ENCODE results near the gene SULT1A1. TPM values are rescaled to one million over a fixed set of nuclear protein-coding genes. Genes with fewer than 3 reads are reported as not detected.

Gene SULT1A1
- total RNA-seq, 1 donor: 0.27 TPM

DNA sequence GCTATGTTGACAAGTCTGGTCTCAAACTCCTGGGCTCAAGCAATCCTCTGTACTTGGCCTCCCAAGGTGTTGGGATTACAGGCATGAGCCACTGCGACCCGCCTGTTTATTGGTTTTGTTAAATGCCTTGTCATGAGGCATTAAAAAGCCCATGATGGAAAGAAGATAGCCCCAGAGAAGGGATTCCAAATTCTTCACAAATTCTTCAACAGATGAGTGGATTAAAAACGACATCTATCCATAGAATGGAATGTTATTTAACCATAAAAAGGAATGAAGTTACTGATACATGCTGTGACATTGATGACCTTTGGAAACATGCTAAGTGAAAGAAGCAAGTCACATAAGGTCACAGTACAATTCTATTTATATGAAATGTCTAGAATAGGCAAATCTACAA, 51.4 kb downstream of the SULT1A1 start:
- no peak overlapping the region for H3K4me3 ChIP-seq (ENCODE audit: low read depth, low read length)
- DNase-seq (ENCODE audit: low read depth): no peak
- TF ChIP-seq, protein P1, sequence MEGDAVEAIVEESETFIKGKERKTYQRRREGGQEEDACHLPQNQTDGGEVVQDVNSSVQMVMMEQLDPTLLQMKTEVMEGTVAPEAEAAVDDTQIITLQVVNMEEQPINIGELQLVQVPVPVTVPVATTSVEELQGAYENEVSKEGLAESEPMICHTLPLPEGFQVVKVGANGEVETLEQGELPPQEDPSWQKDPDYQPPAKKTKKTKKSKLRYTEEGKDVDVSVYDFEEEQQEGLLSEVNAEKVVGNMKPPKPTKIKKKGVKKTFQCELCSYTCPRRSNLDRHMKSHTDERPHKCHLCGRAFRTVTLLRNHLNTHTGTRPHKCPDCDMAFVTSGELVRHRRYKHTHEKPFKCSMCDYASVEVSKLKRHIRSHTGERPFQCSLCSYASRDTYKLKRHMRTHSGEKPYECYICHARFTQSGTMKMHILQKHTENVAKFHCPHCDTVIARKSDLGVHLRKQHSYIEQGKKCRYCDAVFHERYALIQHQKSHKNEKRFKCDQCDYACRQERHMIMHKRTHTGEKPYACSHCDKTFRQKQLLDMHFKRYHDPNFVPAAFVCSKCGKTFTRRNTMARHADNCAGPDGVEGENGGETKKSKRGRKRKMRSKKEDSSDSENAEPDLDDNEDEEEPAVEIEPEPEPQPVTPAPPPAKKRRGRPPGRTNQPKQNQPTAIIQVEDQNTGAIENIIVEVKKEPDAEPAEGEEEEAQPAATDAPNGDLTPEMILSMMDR (IDR thresholded peaks at IDR 0.05; ENCODE audit: insufficient read depth, low read length): no peak

DNA sequence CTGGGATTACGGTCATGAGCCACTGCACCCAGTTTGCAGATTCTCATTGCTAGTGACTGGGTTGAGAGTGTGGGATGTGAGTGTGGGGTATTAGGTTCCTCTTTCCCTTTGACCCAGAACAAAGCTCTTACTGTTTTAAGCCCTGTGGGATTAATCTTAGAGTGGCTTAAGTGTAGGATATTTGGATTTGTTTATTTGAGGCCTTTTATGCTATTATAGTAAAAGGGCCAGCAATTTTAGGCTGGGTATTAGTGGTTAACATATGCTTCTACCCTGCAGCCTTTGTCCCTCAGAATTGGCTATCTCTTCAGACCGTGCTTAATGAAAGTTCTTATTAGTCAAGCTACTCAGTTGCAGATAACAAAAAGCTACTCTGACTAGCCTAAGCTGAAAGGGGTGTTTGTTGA, 52.9 kb downstream of the SULT1A1 start:
- TF ChIP-seq, protein P1 (IDR thresholded peaks at IDR 0.05; ENCODE audit: insufficient read depth, low read length): no peak

DNA sequence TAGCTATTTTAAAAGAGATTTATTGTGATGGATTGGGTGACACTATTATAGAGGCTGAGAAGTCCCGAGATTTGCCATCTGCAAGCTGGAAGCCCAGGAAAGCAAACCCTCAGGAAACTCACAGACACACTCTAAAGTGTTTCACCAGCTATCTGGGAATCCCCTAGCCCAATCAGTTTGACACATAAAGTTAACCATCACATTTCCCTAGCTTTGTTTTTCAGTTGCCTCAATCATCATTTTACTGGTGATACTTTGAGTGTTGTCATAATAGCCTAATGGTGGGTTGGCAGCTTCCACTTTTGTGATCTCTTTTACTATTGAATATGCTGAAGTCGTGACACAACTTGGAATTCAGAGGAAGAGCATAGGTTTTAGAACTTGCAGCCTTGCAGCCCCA, 54.3 kb downstream of the SULT1A1 start:
- no peak overlapping the region for H3K4me3 ChIP-seq (ENCODE audit: low read depth, low read length)
- no peak for DNase-seq (ENCODE audit: low read depth)
- TF ChIP-seq, protein P1 (IDR thresholded peaks at IDR 0.05; ENCODE audit: insufficient read depth, low read length): no peak

More for the DNA sequence above, 52.9 kb downstream of the SULT1A1 start:
- no peak for DNase-seq (ENCODE audit: low read depth)
- H3K4me3 ChIP-seq (ENCODE audit: low read depth, low read length): no peak overlapping the region

Other genes with a start within 250 kb of the SULT1A1 start
- 26.7 TPM in 1 of 2 replicates, not detected in the other for gene NPIPB6, start 246.5 kb downstream of the SULT1A1 start, total RNA-seq (ENCODE audit: low replicate concordance)
- gene EIF3CL, start 206.2 kb downstream of the SULT1A1 start, total RNA-seq (ENCODE audit: low replicate concordance): 85.4 and 86.9 TPM in 2 replicates
- gene NPIPB7, start 137.7 kb downstream of the SULT1A1 start, total RNA-seq (ENCODE audit: low replicate concordance): not detected in 2 replicates
- gene CLN3, start 118.0 kb downstream of the SULT1A1 start, total RNA-seq (ENCODE audit: low replicate concordance): 13.6 and 18.4 TPM in 2 replicates
- not detected in 2 replicates for gene APOBR, start 115.4 kb downstream of the SULT1A1 start, total RNA-seq (ENCODE audit: low replicate concordance)
- gene IL27, start 103.2 kb downstream of the SULT1A1 start, total RNA-seq (ENCODE audit: low replicate concordance): not detected in 2 replicates
- gene NUPR1, start 71.1 kb downstream of the SULT1A1 start, total RNA-seq (ENCODE audit: low replicate concordance): 28.8 and 56.1 TPM in 2 replicates
- 11.9 and 14.6 TPM in 2 replicates for gene SGF29, start 56.1 kb downstream of the SULT1A1 start, total RNA-seq (ENCODE audit: low replicate concordance)
- gene SULT1A2, start 13.0 kb downstream of the SULT1A1 start, total RNA-seq (ENCODE audit: low replicate concordance): 3.3 TPM in 1 of 2 replicates, not detected in the other
- gene NPIPB8, start 28.0 kb upstream of the SULT1A1 start, total RNA-seq (ENCODE audit: low replicate concordance): 0.09 and 1.3 TPM in 2 replicates
- 93.4 and 1,370 TPM in 2 replicates for gene EIF3C, start 101.4 kb upstream of the SULT1A1 start, total RNA-seq (ENCODE audit: low replicate concordance)
- 5.0 TPM in 1 of 2 replicates, not detected in the other for gene NPIPB9, start 141.7 kb upstream of the SULT1A1 start, total RNA-seq (ENCODE audit: low replicate concordance)
- gene ATXN2L, start 213.0 kb upstream of the SULT1A1 start, total RNA-seq (ENCODE audit: low replicate concordance): 45.5 and 69.8 TPM in 2 replicates
- gene TUFM, start 236.3 kb upstream of the SULT1A1 start, total RNA-seq (ENCODE audit: low replicate concordance): 74.6 and 133 TPM in 2 replicates